Left ventricle myocardium inferior (tissue), 1 donor: Measurements from ENCODE around the gene CAV2. TPM values are rescaled to one million over a fixed set of nuclear protein-coding genes. Genes with fewer than 3 reads are reported as not detected.
A peak's percentile ranks its signal among the peaks of the same experiment; 100 is the strongest.

Experiments
- DNase-seq: peaks from one replicate; pipeline ENCODE4 v3.0.0-alpha.2; 2020
- H3K27ac ChIP-seq: fragments of 200-600 bp; replicated peaks from 2 replicates; pipeline ENCODE4 v1.8.0; 2021
- H3K27me3 ChIP-seq: fragments of 200-600 bp; 2 replicates; pipeline ENCODE4 v1.8.0; 2021; ENCODE audit warnings: low read depth
- H3K36me3 ChIP-seq: fragments of 200-600 bp; 2 replicates; pipeline ENCODE4 v1.8.0; 2021
- H3K4me1 ChIP-seq: fragments of 200-600 bp; 2 replicates; pipeline ENCODE4 v1.8.0; 2021
- H3K4me3 ChIP-seq: fragments of 200-600 bp; 2 replicates; pipeline ENCODE4 v1.8.0; 2021; ENCODE audit warnings: mild to moderate bottlenecking, moderate library complexity
- H3K9me3 ChIP-seq: fragments of 200-600 bp; replicated peaks from 2 replicates; pipeline ENCODE4 v1.8.0; 2021
- intact Hi-C: fragments of 100-400 bp; cut with micrococcal nuclease; formaldehyde crosslinking; loops from one replicate; pipeline ENCODE4 v1.11.0; 2022
- long read RNA-seq: library from polyadenylated mRNA; unstranded; transcript quantifications from one replicate; pipeline ENCODE4 v2.0.0, GENCODE V29; 2021
- total RNA-seq: library from RNA; stranded (reverse); fragmentation: NEBNext Ultra II Directional; extraction: Animal tissue kit (Norgen Biotek cat#: 25700); gene quantifications from one replicate; pipeline ENCODE4 v1.2.1, GENCODE V29; 2021
- TF ChIP-seq, protein P1 (sequence below): fragments of 200-600 bp; IDR thresholded peaks from 2 replicates; pipeline ENCODE4 v1.8.0; 2021; ENCODE audit warnings: antibody characterized with exemption, mild to moderate bottlenecking, borderline replicate concordance
- donor health status: DM: no; HTN: yes; CAD: no; lungs with severe emphysema.

Gene CAV2, protein sequence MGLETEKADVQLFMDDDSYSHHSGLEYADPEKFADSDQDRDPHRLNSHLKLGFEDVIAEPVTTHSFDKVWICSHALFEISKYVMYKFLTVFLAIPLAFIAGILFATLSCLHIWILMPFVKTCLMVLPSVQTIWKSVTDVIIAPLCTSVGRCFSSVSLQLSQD
- total RNA-seq: 196 TPM
- long read RNA-seq, transcript CAV2-202 (2 exons, 776 nt): minor isoform, 33 of 447 reads
- long read RNA-seq, transcript CAV2-214 (2 exons, 787 nt): minor isoform, 14 of 447 reads
- long read RNA-seq, transcript CAV2-201 (3 exons, 3,301 nt): major isoform, 390 of 447 reads
- long read RNA-seq, partial matches to known transcripts: 0 of 447 reads
- long read RNA-seq, other reads (novel, unspliced or antisense): 10 of 447 reads

DNA sequence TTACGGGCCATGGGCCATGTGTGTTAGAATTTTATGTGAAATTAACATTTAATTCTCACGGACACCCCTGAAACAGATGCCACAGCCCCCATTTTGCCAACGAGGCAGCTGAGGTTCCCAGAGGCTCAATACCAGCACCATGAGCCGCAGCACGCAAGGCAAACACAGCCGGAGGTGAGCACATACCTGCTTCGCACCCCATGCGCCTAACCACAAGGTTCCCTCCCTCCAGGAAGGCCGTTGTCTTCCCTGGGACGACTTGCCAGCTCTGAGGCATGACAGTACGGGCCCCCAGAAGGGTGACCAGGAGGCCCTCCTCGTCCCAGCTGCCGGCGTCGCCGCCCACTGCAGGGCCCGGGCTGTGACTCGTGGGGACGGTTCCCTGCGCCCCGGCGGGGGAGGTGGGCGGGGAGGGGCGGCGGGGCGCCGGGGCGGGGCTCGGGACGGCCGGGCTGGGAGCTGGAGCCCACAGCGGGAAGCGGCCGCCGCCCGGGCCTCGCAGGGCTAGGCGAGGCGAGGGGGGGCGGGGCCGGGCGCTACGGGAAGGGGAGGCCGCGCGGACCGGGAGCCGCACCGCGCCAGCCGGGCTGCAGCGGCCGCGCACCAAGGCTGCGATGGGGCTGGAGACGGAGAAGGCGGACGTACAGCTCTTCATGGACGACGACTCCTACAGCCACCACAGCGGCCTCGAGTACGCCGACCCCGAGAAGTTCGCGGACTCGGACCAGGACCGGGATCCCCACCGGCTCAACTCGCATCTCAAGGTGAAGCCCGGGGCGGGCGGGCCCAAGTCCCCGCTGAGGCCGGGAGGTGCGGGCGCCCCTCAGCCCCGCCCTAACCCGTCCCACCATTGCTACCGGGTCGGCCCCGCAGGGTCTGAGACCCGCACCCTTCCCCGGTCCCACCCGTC lies at the start of gene CAV2:
CAV2 (plus strand) TSS at position 571 of the 910 bp plus-strand sequence; CDS start at position 615, 44 bp downstream.
- Histone ChIP-seq H3K36me3 (no peaks in the 10 kb centered on the region), H3K4me3 (peak within 1 kb of the TSS; percentile 91), H3K9me3 (peaks cover 4% of the 10 kb centered on the region), H3K4me1 (peaks cover 61% of the 10 kb centered on the region), H3K27me3 (no peaks in the 10 kb centered on the region), H3K27ac (peak within 1 kb of the TSS; percentile 99)
- TF ChIP-seq, protein P1, sequence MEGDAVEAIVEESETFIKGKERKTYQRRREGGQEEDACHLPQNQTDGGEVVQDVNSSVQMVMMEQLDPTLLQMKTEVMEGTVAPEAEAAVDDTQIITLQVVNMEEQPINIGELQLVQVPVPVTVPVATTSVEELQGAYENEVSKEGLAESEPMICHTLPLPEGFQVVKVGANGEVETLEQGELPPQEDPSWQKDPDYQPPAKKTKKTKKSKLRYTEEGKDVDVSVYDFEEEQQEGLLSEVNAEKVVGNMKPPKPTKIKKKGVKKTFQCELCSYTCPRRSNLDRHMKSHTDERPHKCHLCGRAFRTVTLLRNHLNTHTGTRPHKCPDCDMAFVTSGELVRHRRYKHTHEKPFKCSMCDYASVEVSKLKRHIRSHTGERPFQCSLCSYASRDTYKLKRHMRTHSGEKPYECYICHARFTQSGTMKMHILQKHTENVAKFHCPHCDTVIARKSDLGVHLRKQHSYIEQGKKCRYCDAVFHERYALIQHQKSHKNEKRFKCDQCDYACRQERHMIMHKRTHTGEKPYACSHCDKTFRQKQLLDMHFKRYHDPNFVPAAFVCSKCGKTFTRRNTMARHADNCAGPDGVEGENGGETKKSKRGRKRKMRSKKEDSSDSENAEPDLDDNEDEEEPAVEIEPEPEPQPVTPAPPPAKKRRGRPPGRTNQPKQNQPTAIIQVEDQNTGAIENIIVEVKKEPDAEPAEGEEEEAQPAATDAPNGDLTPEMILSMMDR: no peak
- intact Hi-C loops: loop anchor here (10.0 kb wide), 1 partner anchor 55 kb away; no protein-coding TSS in a partner anchor
- peak; percentile 83 for DNase-seq

GRCh38 chr7:116449950-116450349 lies 49.6 kb upstream of the CAV2 start:
- intact Hi-C loops: loop anchor here (10.0 kb wide), 1 partner anchor 45 kb away; the partner anchor contains the start of gene CAV2
- peak overlapping the region; percentile 74 for H3K27ac ChIP-seq

DNA sequence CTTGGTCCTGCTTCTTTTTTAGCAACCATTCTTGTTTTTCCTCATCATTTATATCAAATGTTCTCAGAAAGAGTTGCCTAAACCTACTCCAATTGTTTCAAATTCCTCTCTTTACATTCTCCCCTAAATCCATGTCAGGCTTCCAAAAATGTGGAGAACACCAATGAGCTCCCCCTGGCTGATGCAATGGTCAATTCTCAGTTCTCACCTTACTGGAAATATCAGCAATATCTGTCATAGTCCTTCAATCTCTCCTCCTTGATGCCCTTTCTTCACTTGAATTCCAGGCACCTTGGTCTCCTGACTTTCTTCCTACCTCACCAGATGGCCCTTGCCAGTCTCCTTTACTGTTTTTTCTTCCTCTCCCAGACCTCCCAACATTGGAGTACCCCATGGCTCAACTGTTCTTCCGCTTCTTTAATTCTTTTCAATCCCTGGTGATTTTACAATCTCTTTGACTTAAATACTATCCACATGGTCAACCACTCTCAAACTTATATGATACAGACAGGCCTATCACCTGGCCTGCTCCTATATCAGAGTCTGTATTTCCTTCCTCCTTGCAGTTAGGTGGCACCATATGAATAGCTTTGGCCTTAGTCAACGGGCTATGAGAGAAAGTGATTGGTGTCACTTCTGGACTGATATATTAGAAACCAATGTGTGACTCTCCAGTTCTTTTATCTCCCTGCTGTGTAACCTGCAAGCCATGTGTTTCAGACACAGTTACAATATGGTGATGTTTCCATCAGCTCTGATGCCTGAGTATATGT lies 47.4 kb upstream of the CAV2 start:
- H3K9me3 ChIP-seq: no peaks in the 10 kb centered on the region

More at GRCh38 chr7:116449950-116450349, 49.6 kb upstream of the CAV2 start:
- Histone ChIP-seq H3K4me3 (no peak overlapping the region), H3K36me3 (no peaks in the 10 kb centered on the region), H3K27me3 (no peaks in the 10 kb centered on the region), H3K4me1 (peaks cover 67% of the 10 kb centered on the region), H3K9me3 (no peaks in the 10 kb centered on the region)
- TF ChIP-seq, protein P1: no peak
- no peak for DNase-seq

DNA sequence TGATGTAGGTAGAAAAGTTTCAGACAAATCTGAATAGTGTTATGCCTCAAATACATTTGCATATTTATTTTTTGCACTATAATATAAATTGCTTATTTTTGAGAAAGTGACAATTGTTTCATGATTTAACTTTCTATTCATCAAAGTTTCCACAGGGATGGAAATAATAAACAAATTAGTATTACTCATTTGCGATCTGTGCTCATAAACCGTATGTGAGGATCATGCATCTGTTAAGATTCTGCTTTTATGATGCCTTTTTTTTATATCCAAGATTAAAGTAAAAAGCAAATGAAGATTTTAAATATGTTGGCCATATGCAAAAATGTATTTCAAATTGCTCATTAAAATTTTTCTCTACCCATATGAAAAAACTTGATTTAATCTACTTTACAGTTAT lies 45.2 kb upstream of the CAV2 start:
- H3K36me3 ChIP-seq: no peaks in the 10 kb centered on the region
- H3K27ac ChIP-seq: no peak overlapping the region
- TF ChIP-seq, protein P1: no peak
- H3K27me3 ChIP-seq: no peaks in the 10 kb centered on the region
- H3K9me3 ChIP-seq: no peaks in the 10 kb centered on the region
- no peak for DNase-seq
- intact Hi-C loops: no loop called here
- H3K4me3 ChIP-seq: no peak overlapping the region
- peaks cover 26% of the 10 kb centered on the region for H3K4me1 ChIP-seq

More for the DNA sequence above, 47.4 kb upstream of the CAV2 start:
- intact Hi-C loops: no loop called here
- H3K4me1 ChIP-seq: peaks cover 45% of the 10 kb centered on the region
- H3K27ac ChIP-seq: no peak overlapping the region
- DNase-seq: no peak
- H3K36me3 ChIP-seq: no peaks in the 10 kb centered on the region
- no peaks in the 10 kb centered on the region for H3K27me3 ChIP-seq
- TF ChIP-seq, protein P1: peak; percentile 17
- no peak overlapping the region for H3K4me3 ChIP-seq

DNA sequence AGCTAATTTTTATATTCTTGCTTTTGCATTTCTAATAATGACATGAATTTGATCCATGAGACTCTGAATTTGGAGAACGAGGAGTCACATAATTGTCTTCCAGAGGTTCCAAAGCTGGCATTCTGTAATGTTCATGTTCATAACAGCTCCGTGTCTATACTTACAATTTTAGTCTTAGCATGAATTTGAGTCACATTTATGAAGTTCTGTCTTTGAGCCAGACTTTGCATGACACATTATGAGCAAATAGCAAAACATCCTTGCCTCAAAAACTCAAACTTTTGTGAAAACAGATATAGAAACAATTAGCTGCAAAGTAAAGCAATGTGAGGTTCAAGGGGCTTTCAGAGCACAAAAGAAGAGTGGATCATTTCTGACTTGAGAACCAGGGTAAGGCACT lies 44.5 kb upstream of the CAV2 start:
- H3K9me3 ChIP-seq: no peaks in the 10 kb centered on the region

More for the DNA sequence above, 44.5 kb upstream of the CAV2 start:
- H3K27ac ChIP-seq: no peak overlapping the region
- peaks cover 25% of the 10 kb centered on the region for H3K4me1 ChIP-seq
- no peak overlapping the region for H3K4me3 ChIP-seq
- H3K36me3 ChIP-seq: no peaks in the 10 kb centered on the region
- no peak for DNase-seq
- TF ChIP-seq, protein P1: no peak
- intact Hi-C loops: no loop called here
- H3K27me3 ChIP-seq: no peaks in the 10 kb centered on the region
